Natural killer cell (primary cell): ENCODE data around the gene C19orf67. TPM values are rescaled to one million over a fixed set of nuclear protein-coding genes. Genes with fewer than 3 reads are reported as not detected.

Experiments used
- ATAC-seq, 3 donors: fragments of 150-1000 bp in 2 of 3; fragments of 200-7000 bp in 1 of 3; cut with Tn5 transposase; 1 replicate in 1 of 3; 2 replicates in 2 of 3; pipeline ENCODE4 v1.10.0; 2021; ENCODE audit warnings: mild to moderate bottlenecking in 2 of 3, moderate library complexity in 2 of 3
- DNase-seq, 2 donors: peaks; one replicate each; pipeline versions ENCODE4 v3.0.0 to v3.0.0-alpha.2; 2013 to 2021; ENCODE audit warnings: mixed read lengths in 1 of 2
- H3K27ac ChIP-seq: one replicate; pipeline ENCODE4 v1.5.1; 2013; ENCODE audit warnings: mild to moderate bottlenecking, low read length
- H3K27me3 ChIP-seq: one replicate; pipeline ENCODE4 v1.6.1; 2013; ENCODE audit warnings: low read length; ENCODE audit not compliant: control insufficient read depth, insufficient read depth
- H3K36me3 ChIP-seq: one replicate; pipeline ENCODE4 v1.6.1; 2013; ENCODE audit warnings: low read length; ENCODE audit not compliant: control insufficient read depth, insufficient read depth
- H3K4me1 ChIP-seq: one replicate; pipeline ENCODE4 v1.6.1; 2013; ENCODE audit warnings: low read length; ENCODE audit not compliant: control insufficient read depth, insufficient read depth
- H3K4me3 ChIP-seq: one replicate; pipeline ENCODE4 v1.5.1; 2013; ENCODE audit warnings: low read length
- H3K9me3 ChIP-seq: one replicate; pipeline ENCODE4 v1.6.1; 2013; ENCODE audit warnings: low read length; ENCODE audit not compliant: control insufficient read depth, insufficient read depth
- H3K27ac Mint-ChIP-seq, 2 donors: one replicate each; pipeline ENCODE4 v1.8.0; 2022; ENCODE audit warnings: mild to moderate bottlenecking in 2 of 2, mixed read lengths in 2 of 2, moderate library complexity in 1 of 2
- H3K27me3 Mint-ChIP-seq, 2 donors: one replicate each; pipeline ENCODE4 v1.8.0; 2022; ENCODE audit warnings: low read depth in 2 of 2, mixed read lengths in 2 of 2
- H3K36me3 Mint-ChIP-seq: one replicate; pipeline ENCODE4 v1.8.0; 2022; ENCODE audit warnings: mixed read lengths
- H3K4me1 Mint-ChIP-seq, 2 donors: one replicate each; pipeline ENCODE4 v1.8.0; 2022; ENCODE audit warnings: mixed read lengths in 2 of 2
- H3K4me3 Mint-ChIP-seq: one replicate; pipeline ENCODE4 v1.8.0; 2022; ENCODE audit warnings: mild to moderate bottlenecking, moderate library complexity, mixed read lengths
- H3K9me3 Mint-ChIP-seq, 2 donors: one replicate each; pipeline ENCODE4 v1.8.0; 2022; ENCODE audit warnings: mixed read lengths in 2 of 2
- WGBS: methylation state at CpG from one replicate; pipeline ENCODE4 v1.1.7; 2013; ENCODE audit warnings: missing lambda C conversion rate; ENCODE audit not compliant: insufficient coverage; 5-methylcytosine and 5-hydroxymethylcytosine counted together
- intact Hi-C: fragments of 100-400 bp; cut with micrococcal nuclease; formaldehyde crosslinking; loops from one replicate; pipeline ENCODE4 v1.14.2; 2022
- total RNA-seq, 4 donors: library from RNA; stranded (reverse); fragments of 120-200 nt in 1 of 4; gene quantifications; one replicate each; pipeline versions ENCODE4 v1.2.3 to v1.2.4, GENCODE V29; 2013 to 2022
- TF ChIP-seq, protein P1 (sequence below): fragments of 200-600 bp; IDR thresholded peaks from one replicate; pipeline ENCODE4 v1.8.0; 2022; ENCODE audit warnings: antibody characterized with exemption

Gene C19orf67
- total RNA-seq, 3 donors from 2014 or later (not counting 1 experiment from before 2014, with no cell fraction given) = 0.35 to 0.53 TPM; not detected in 1

DNA sequence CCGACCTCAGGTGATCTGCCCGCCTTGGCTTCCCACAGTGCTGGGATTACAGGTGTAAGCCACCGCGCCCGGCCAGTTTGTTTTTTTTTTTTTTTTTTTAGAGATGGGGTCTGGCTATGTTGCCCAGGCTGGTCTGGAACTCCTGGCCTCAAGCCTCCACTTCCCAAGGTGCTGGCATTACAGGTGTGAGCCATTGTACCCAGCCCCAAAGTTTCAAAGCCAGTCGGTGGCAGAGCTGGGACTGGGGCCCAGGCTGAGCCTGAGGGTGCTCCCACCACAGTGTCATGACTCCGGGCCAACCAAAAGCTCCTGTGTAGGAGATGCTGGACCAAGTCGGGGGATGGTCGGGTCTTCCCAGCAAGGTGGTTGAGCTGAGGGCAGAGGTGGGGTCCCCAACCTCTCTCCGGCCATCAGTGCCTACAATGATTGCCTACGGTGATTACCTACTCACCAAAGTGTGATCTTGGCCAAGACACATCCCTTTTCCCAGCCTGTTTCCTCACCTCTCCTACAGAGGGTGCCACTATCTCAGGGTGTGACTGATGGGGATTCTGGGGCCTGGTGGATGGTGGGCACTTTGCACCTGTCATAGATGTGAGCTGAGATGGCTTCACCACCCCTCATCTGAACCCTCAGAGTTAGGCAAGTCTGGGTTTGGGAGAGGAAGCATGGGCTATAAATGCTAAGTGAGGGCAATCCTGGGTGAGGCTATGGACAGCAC is 10.8 kb upstream of the C19orf67 start:
- Histone ChIP-seq H3K27me3 (no peaks in the 10 kb centered on the region), H3K4me3 (no peak overlapping the region), H3K4me1 (peaks cover 9% of the 10 kb centered on the region), H3K27ac (no peak overlapping the region), H3K9me3 (peaks cover 7% of the 10 kb centered on the region), H3K36me3 (peaks cover 16% of the 10 kb centered on the region)
- H3K9me3 Mint-ChIP-seq = no peaks in the 10 kb centered on the region
- no peak for DNase-seq
- H3K4me1 Mint-ChIP-seq = peaks cover 8 to 9% of the 10 kb centered on the region in 2 donors
- H3K36me3 Mint-ChIP-seq = no peaks in the 10 kb centered on the region
- WGBS = 95% methylated on average over 11 of the region's 11 CpGs
- H3K27ac Mint-ChIP-seq = no peak overlapping the region
- TF ChIP-seq, protein P1, sequence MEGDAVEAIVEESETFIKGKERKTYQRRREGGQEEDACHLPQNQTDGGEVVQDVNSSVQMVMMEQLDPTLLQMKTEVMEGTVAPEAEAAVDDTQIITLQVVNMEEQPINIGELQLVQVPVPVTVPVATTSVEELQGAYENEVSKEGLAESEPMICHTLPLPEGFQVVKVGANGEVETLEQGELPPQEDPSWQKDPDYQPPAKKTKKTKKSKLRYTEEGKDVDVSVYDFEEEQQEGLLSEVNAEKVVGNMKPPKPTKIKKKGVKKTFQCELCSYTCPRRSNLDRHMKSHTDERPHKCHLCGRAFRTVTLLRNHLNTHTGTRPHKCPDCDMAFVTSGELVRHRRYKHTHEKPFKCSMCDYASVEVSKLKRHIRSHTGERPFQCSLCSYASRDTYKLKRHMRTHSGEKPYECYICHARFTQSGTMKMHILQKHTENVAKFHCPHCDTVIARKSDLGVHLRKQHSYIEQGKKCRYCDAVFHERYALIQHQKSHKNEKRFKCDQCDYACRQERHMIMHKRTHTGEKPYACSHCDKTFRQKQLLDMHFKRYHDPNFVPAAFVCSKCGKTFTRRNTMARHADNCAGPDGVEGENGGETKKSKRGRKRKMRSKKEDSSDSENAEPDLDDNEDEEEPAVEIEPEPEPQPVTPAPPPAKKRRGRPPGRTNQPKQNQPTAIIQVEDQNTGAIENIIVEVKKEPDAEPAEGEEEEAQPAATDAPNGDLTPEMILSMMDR = no peak
- no peak overlapping the region for H3K4me3 Mint-ChIP-seq
- intact Hi-C loops = no loop called here
- no peak for ATAC-seq
- H3K27me3 Mint-ChIP-seq = no peaks in the 10 kb centered on the region

DNA sequence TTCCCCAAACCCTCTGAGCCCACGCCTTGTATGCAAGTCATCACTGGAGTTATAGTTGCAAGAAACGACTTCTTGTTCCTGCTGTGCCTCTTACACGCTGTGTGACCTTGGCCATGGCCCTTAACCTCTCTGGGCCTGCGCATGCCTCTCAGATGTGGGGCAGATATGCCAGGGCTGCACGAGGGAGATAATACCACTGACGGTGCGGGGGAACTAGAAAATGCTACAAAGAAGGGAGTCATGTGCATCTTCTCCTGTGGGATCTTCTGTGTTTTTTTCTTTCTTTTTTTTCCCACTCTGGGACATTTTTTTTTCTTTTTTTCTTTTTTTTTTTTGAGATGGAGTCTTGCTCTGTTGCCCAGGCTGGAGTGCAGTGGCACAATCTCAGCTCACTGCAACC is 9.3 kb upstream of the C19orf67 start:
- Histone ChIP-seq H3K36me3 (peaks cover 7% of the 10 kb centered on the region), H3K27me3 (no peaks in the 10 kb centered on the region), H3K27ac (no peak overlapping the region), H3K4me1 (peaks cover 10% of the 10 kb centered on the region), H3K4me3 (no peak overlapping the region), H3K9me3 (peaks cover 7% of the 10 kb centered on the region)
- Mint-ChIP-seq H3K4me3 (peak overlapping the region; percentile 25), H3K27me3 (no peaks in the 10 kb centered on the region), H3K4me1 (peaks cover 9 to 11% of the 10 kb centered on the region in 2 donors), H3K9me3 (no peaks in the 10 kb centered on the region), H3K27ac (no peak overlapping the region), H3K36me3 (no peaks in the 10 kb centered on the region)
- intact Hi-C loops = loop anchor here (5.0 kb wide), 1 partner anchor 42 kb away; the partner anchor contains the start of gene ASF1B
- no peak for DNase-seq
- TF ChIP-seq, protein P1 = no peak
- 86% methylated on average over 7 of the region's 7 CpGs for WGBS
- no peak for ATAC-seq

DNA sequence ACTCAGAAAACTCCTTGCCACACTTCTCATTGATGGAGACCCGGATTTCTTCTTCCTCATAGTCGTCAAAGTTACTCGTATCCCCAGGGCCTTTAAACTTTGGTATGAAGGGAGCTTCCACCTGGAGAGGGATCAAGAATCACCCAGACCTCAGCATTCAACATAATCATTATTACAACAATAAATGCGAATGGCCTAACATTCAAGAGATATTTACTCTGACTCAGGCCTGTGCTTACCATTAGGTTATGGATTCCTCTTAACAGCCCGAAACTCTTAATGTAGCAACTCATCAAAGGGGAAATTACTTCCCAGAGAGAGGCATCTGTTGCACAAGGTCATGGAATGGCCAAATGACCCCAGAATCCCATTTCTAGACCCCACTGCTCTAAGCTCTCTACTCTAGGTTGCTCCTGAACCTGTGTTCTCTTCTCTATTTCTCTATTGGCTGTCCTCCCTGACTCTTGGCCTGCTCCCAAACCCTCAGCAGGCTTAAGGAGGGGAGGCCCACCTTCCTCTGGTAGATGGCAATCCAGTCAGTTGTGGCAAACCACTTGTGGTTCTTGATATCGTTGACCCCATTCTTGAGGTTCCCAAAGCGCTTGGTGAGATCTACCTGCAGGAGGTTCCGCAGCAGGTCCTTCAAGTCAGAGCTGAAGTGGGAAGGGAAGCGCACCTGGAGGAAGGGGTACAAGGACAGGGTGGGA is 7.7 kb upstream of the C19orf67 start:
- H3K27me3 ChIP-seq = no peaks in the 10 kb centered on the region
- Mint-ChIP-seq H3K9me3 (no peaks in the 10 kb centered on the region), H3K4me3 (peak overlapping the region; percentile 62), H3K4me1 (peaks cover 14 to 15% of the 10 kb centered on the region in 2 donors), H3K27ac (peak overlapping the region in 1 of 2 donors; percentile 6), H3K36me3 (no peaks in the 10 kb centered on the region), H3K27me3 (no peaks in the 10 kb centered on the region)
- WGBS = 78% methylated on average over 7 of the region's 9 CpGs
- ATAC-seq (no peak), DNase-seq (no peak)
- H3K9me3 ChIP-seq = peaks cover 7% of the 10 kb centered on the region
- H3K27ac ChIP-seq = no peak overlapping the region
- H3K36me3 ChIP-seq = peaks cover 12% of the 10 kb centered on the region
- no peak overlapping the region for H3K4me3 ChIP-seq
- TF ChIP-seq, protein P1 = no peak
- H3K4me1 ChIP-seq = peaks cover 17% of the 10 kb centered on the region
- intact Hi-C loops = loop anchor here (5.0 kb wide), 1 partner anchor 44 kb away; the partner anchor contains the start of gene ASF1B
